Measurements from ENCODE around the gene FARS2.

DNA sequence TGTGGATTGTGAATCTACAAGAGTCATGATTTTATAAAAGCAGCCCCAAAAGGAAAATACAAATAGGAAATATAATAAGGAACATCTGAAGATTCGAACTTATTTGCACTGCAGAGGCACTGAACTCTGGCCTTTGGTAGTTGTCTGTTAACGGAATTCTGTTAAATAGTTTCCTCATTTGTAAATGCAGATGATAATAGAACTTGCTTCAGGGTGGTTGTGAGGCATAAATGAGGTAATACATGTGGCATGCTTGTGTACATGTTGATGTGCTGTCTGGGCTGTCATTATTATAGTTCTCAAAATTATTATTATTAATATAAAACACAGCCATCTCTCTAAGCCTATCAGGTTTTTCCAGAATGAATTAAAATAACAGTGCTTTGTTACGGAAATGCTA is 443.4 kb downstream of the FARS2 start:
- TF ChIP-seq CTCF (conservative IDR thresholded peaks at IDR 0.05; ENCODE audit: low read length): no peak
- TF ChIP-seq EZH2phosphoT487 (IDR thresholded peaks at IDR 0.05; ENCODE audit: borderline replicate concordance, low read depth, low read length): no peak
